ENCODE measurements around the gene SRPK3. TPM values are rescaled to one million over a fixed set of nuclear protein-coding genes. Genes with fewer than 3 reads are reported as not detected.

Gene SRPK3
- total RNA-seq, 2 donors from 2014 or later, result not detected

Other genes starting within 250 kb of the SRPK3 start
- gene CCNQ, start 181.9 kb upstream of the SRPK3 start, total RNA-seq, result 10 to 100 TPM; 14.6 to 19.2 TPM
- not detected for gene DUSP9, start 133.8 kb upstream of the SRPK3 start, total RNA-seq
- under 1 TPM in 1 of 2 donors, not detected in 1; 0.72 TPM for gene PNCK, start 107.2 kb upstream of the SRPK3 start, total RNA-seq
- gene SLC6A8, start 93.1 kb upstream of the SRPK3 start, total RNA-seq, result 1 to 10 TPM; 3.4 to 4.4 TPM
- gene BCAP31, start 56.7 kb upstream of the SRPK3 start, total RNA-seq, result 100 to 1,000 TPM; 101 TPM
- gene ABCD1, start 56.2 kb upstream of the SRPK3 start, total RNA-seq, result 10 to 100 TPM; 14.7 to 17.7 TPM
- 1 to 10 TPM in 1 of 2 donors, under 1 TPM in 1; 0.25 to 2.9 TPM for gene PLXNB3, start 16.8 kb upstream of the SRPK3 start, total RNA-seq
- 10 to 100 TPM; 46.4 to 52.4 TPM for gene IDH3G, start 13.3 kb downstream of the SRPK3 start, total RNA-seq
- gene SSR4, start 13.6 kb downstream of the SRPK3 start, total RNA-seq, result 100 to 1,000 TPM; 204 to 212 TPM
- 10 to 100 TPM; 31.1 to 45.6 TPM for gene PDZD4, start 49.5 kb downstream of the SRPK3 start, total RNA-seq
- gene L1CAM, start 105.1 kb downstream of the SRPK3 start, total RNA-seq, result 1 to 10 TPM; 2.3 to 3.9 TPM
- gene AVPR2, start 123.6 kb downstream of the SRPK3 start, total RNA-seq, result not detected
- gene ARHGAP4, start 145.2 kb downstream of the SRPK3 start, total RNA-seq, result 100 to 1,000 TPM; 374 to 404 TPM
- 10 to 100 TPM; 42.8 to 48.5 TPM for gene NAA10, start 154.0 kb downstream of the SRPK3 start, total RNA-seq
- 10 to 100 TPM in 1 of 2 donors, 1 to 10 TPM in 1; 8.8 to 11.5 TPM for gene RENBP, start 163.6 kb downstream of the SRPK3 start, total RNA-seq
- 10 to 100 TPM; 65.7 to 65.8 TPM for gene HCFC1, start 190.8 kb downstream of the SRPK3 start, total RNA-seq
- 1 to 10 TPM; 2.4 to 3.0 TPM for gene TMEM187, start 191.7 kb downstream of the SRPK3 start, total RNA-seq
- gene IRAK1, start 238.9 kb downstream of the SRPK3 start, total RNA-seq, result 10 to 100 TPM; 75.3 to 92.5 TPM